GM19239 (cell line): ENCODE results near the gene CLCNKB.
A peak's percentile ranks its signal among the peaks of the same experiment; 100 is the strongest.
"Not testable (repeated sequence)": the region's sequence is repeated elsewhere in the genome, so short reads cannot be mapped to it uniquely, and the experiment has no call there.

ENCODE experiments used
- DNase-seq: peaks from one replicate; pipeline ENCODE4 v3.0.0; 2011; ENCODE audit warnings: low spot score; ENCODE audit not compliant: insufficient read length
- FAIRE-seq: peaks from 2 replicates; lab custom pipeline; 2011; peaks lifted over from hg19 to GRCh38; lab: Jason Lieb, UNC

CLCNKB gene

DNA sequence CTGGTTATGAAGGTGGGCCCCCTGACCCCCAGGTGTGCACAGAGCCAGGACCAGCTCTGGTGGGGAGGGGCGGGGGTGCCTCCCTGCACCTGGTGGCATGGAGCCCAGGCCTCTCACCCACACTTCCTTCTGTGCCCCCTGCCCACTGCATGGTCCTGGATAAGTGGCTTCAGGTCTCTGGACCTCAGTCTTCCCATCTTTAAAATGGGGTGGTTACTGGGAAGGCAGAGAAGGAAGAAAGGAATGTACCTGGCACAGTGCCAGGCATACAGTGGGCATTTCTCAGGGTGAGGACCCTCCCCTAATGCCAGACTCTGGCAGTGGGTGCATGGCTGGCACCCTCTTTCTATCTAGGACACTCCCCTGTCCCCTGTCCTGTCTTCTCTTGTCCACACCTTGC, 14.3 kb upstream of the CLCNKB start:
- FAIRE-seq (no peak), DNase-seq (no peak)

DNA sequence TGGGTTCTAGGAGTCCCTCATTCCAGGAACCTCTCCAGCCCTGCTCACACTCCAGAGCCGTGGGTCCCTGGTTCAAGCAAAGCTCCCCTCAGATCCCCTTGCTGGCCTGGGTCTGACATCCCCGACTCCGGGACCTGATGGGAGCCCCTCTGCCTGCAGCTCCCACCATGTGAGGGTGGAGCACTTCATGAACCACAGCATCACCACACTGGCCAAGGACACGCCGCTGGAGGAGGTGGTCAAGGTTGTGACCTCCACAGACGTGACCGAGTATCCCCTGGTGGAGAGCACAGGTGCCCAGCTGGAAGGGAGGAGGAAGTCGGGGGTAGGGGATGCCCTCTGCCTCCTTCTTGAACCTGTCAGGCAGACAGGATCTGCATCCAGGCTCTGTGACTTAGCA, 12.0 kb upstream of the CLCNKB start:
- DNase-seq (no peak), FAIRE-seq (no peak)

DNA sequence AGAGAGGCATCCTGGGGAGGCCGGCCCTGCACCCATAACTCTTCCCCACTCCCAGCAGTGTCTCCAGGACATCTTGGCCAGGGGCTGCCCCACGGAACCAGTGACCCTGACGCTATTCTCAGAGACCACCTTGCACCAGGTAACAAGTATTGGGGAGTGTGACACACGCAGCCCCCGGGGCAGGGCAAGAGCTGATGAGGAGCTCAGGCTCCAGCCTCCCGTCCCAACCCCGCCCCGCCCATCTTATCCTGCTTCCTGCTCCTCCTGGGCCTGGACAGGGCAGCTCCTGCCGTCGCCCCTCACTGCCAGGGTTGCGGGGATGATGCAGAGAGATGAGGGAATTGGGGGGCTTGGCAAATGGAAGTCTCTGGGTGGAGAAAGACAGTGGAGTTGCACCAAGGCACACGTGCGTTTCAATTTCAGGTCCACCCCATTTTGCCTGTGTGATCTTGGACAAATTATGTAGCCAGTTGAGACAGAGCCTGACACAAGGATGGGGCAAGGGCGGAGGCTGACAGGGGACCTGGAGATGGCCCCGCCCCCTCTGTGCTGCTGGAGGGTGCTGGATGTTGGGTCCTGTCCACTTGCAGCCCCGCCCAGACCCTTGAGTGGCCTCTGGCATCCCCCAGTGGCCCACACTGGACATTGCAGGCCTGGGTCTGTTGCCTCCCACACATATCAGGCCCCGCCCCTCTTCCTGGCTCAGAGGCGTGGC, 11.0 kb upstream of the CLCNKB start:
- FAIRE-seq (peak; percentile 51), DNase-seq (peak; percentile 87)

DNA sequence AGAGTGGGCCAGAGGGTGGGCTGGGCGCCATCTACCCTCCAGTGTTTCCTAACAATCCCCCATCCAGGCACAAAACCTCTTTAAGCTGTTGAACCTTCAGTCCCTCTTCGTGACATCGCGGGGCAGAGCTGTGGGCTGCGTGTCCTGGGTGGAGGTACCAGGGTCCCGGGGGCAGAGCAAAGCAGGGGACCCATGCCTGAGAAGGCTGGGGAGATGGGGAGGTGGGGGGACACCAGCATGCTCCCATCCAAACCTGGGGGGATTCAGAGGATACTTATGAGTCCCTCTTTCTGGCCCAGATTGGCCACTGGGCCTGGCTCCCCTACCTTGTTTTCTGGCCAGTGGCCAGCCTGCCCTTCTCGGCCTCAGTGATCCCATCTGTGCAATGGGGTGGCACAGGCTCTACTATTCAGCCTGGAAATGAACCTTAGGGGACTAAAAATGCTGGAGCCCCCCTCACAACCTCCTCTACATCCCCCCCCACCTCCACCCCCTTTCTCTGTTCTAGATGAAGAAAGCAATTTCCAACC, 10.4 kb upstream of the CLCNKB start:
- not testable (repeated sequence) for DNase-seq, FAIRE-seq

DNA sequence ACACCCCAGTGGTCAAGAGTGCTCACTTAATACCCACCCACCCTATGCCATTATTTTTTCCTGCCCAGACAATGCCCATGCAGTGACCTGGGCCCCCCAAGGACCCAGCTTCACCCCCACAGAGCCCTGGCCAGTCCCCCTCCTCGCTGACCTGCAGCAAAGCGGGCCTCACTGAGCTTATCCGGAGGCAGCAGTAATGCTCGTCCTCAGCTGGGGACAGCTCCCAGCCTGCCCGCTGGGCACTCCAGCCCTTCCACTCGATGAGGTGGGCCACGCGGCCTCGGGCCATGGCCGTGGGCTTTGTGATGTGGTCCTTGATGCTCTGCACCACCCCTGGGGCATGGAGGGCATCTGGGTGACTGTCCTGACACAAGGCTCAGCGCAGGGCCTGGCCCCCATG, 7.1 kb upstream of the CLCNKB start:
- FAIRE-seq, DNase-seq: not testable (repeated sequence)

DNA sequence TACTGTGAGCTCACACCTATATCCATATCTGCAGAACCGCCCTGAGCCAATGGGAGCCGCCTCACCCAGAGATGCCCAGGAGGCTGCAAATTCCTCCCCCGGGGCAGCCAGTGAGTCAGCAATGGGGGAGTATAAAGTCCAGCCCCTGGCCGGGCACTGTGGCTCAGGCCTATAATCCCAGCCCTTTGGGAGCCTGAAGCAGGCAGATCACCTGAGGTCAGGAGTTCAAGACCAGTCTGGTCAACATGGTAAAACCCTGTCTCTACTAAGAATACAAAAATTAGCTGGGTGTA, 5.0 kb upstream of the CLCNKB start:
- FAIRE-seq: no peak
- DNase-seq: no peak

DNA sequence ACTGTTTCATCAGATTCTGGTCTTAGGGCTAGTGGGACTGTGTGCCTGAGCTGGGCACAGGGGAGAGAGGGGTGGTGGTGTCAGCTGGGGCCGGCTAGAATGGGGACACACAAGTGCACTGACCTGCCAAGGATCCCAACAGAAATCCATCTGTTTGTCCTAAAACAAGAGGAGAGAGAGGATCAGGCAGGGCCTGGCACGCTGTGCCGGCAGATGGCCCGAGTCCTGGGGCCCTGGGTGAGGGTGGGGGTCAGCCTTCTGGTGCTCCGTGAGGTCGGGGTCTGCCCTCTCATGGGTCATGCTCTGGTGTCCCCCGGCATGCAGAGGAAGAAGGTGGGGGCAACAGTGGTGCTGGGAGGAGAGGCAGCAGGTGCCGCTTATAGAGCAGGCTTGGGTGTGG, 3.7 kb upstream of the CLCNKB start:
- not testable (repeated sequence) for FAIRE-seq, DNase-seq

DNA sequence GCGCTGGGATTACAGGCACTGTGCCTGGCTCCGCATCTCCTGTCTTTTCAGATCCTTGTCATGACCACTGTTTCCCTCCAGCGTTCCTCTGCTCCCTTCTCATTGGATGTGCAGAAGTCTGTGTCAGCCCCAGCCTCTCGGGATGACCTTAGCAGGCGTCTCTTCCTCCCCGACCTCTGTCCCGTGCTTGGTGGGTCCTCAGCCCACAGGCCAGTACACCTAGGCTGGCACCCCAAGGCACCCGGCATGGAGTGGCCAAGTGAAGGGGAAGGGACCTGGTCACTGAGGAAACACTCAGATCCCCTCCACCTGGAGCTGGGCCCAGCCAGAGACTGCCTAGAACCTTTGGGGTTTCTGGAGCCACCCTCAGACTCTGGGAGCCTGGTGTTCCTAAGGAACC, 2.4 kb upstream of the CLCNKB start:
- FAIRE-seq: no peak

DNA sequence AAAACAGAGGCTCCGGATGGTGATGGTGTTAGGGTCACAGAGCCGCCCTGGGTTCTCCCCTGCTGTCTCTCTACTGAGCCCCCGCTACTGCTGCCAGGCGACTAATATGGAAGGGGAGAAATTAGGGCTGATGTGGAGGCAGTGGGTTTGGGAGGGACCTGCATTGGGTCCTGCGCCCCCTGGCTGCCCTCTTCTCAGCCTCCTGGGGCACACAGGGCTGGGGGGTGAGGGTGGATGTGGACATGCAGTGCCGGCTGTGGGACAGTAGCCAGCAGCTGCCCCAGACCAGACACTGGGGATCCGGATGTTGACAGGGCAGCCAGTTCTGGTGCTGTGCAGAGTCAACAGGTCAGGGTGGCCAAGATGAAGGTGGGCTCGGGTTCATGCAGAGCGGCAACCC, 1.5 kb upstream of the CLCNKB start:
- FAIRE-seq (no peak), DNase-seq (no peak)

More for the DNA sequence above, 2.4 kb upstream of the CLCNKB start:
- no peak for DNase-seq

DNA sequence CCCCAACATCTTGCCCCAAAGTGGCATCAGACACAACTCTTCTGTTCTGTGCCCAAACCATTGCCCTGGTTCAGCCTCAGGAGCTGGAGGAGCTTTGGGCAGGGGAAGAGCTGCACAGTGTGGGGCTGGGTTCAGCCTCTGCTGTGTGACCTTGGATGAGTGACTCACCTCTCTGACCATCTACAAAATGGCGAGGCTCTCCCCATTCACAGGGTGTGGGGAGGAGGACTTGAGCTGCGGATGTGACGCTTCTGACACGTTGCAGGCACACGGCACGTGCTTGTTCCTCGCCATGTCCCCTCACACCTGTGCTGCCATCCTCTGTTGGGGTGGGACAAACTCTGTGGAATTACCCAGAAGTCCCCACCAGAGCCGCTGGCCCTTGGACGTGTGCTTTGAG, 928 bp upstream of the CLCNKB start:
- FAIRE-seq, DNase-seq: not testable (repeated sequence)

DNA sequence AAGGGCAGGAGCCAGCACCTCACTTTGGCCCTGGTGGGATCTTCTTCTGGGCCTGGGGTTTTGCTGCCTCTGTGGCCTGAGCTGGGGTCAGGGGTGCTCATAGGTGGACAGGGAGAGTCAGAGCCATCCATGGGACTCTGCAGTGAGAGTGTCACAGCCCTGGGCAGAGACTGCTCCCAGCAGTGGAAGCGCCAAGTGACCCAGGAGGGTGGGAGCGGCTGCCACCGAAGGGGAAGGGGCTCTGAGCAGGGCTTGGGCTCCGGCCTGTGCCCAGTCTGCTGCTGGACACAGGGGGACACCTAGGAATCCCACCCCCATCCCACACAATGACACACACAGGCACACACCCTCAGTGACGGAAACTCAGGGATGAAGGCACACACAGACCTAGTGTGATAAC, 368 bp downstream of the CLCNKB start:
- DNase-seq (no peak), FAIRE-seq (no peak)

DNA sequence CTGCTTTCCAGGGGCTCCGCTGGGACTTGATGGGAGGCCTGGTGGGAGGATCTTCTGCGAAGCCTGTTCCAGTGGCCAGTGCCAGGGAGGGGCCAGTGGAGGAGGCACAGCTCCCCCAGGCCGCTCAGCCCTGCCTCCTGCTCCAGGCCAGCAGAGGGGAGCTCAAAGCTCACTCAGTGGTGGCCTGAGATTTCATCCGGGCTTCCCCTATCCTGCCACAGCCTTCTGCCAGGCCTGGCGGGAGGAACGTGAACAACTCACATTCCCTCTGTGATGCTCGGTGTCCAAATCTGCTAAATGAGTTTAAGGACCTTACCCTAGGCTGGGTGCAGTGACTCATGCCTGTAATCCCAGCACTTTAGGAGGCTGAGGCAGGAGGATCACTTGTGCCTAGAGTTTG, 3.3 kb downstream of the CLCNKB start:
- no peak for FAIRE-seq
- DNase-seq: no peak

DNA sequence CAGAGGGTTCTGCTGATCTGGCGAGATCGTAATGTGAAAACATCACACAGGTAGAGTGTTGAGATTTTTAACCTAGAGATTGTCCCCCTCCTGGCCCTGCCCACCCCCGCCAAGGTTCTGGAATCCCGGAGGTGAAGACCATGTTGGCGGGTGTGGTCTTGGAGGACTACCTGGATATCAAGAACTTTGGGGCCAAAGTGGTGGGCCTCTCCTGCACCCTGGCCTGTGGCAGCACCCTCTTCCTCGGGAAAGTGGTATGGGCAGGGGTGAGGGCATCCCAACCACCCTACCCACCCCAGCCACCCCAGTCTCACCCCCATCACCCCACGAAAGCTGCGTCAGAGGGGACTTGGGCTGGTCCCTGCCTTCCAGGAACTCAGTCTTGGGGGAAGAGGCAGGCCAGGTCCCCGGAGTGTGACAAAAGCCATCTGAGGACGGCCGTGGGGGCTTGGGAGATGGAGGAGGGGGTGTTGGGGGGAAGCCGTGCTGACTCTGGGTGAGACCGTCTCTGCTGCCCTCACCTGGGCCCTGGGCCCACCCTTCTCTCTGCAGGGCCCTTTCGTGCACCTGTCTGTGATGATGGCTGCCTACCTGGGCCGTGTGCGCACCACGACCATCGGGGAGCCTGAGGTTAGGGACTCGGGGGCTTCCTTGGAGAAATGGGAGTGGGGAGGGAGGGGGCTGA, 4.4 kb downstream of the CLCNKB start:
- FAIRE-seq (no peak), DNase-seq (no peak)

DNA sequence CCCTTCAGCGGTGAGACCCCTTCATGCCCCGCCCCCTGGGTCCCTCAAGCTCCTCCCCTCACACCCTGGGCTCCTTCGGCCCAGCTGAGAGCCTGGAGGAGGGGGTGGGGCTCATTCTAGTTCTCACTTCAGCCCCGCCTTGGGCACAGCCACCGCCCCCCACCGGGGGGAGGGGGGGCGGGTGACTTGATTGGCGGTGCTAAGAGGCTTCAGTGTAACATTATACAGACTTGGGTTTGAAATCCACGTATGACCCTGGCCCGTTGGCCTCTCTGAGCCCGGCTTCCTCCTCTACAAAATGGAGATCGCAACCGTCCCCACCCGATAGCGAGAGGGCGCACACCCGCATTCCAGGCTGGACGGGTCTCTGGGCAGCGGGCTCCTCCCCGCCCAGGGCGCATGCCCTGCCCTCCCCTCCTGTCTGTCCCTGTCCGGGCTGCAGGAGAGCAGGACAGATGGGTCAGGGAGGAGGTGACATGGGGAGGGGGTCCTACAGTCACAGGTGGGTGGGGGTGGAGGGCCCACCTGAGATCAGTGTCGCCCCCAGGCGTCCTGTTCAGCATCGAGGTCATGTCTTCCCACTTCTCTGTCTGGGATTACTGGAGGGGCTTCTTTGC, 5.1 kb downstream of the CLCNKB start:
- FAIRE-seq (no peak), DNase-seq (no peak)

DNA sequence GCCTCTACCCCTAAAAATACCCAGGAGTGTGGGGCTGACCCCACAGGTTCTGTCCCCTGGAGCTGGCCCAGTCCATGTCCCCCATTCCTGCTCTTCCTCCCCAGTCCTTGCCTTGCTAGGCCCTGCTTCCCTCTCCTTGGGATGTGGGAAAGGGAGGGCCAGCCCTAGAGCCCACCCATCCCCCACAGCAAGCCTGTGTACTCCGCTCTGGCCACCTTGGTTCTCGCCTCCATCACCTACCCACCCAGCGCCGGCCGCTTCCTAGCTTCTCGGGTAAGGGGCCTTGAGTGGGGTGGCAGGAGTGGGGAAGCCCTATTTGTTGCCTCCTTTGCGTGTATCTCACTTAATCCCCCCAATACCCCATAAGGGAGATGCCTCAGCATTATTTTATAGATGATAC, 6.7 kb downstream of the CLCNKB start:
- DNase-seq (no peak), FAIRE-seq (no peak)

DNA sequence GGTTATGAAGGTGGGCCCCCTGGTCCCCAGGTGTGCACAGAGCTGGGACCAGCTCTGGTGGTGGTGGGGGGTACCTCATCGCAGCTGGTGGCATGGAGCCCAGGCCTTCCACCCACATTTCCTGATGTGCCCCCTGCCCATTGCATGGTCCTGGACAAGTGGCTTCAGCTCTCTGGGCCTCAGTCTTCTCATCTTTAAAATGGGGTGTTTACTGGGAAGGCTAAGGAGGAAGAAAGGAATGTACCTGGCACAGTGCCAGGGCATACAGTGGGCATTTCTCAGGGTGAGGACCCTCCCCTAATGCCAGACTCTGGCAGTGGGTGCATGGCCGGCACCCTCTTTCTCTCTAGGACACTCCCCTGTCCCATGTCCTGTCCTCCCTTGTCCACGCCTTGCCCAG, 7.5 kb downstream of the CLCNKB start:
- DNase-seq (no peak), FAIRE-seq (no peak)

DNA sequence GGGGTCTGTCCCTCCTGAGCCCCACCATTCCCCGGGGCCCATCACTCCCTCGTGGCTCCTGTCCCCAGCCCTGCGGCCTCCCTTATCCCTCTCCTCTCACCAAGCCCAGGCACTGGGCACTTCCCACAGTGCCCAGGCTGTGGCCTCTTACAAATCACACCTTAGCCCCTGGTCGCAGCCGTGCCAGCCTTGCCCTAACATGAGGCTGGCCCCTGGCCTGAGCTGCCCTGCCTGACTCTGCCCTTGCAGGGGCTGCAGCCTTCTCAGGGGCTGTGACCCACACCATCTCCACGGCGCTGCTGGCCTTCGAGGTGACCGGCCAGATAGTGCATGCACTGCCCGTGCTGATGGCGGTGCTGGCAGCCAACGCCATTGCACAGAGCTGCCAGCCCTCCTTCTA, 8.4 kb downstream of the CLCNKB start:
- FAIRE-seq, DNase-seq: not testable (repeated sequence)

DNA sequence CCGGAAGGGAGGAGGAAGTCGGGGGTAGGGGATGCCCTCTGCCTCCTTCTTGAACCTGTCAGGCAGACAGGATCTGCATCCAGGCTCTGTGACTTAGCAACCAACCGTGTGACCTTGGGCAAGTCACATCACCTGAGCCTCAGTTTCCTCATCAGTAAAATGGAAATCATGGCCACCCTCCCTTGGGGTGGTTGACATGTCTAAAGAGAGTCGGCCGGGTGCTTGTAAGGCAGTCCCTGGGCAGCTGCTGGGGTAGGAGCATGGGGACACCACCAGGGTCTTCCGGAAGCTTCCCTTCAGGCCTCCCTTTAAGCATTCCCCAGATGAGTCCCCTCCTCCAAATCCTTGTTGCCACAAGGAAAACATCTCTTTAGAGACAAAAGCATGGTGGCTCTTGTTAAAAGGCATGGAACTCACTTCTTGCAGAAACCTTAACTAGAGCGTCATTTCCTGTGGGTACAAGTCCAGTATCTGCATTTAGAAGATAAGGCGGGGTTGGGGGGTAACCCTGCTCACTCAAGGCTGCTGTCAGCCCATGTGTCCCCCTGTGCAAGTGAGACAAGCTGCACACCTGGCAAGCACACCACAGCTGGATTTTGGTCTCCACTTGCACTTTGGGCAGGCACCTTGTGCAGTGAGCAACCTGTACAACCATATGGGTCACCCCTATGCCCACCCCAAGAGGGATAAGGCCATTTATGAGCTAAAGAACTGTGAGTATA, 10.4 kb downstream of the CLCNKB start:
- FAIRE-seq (no peak), DNase-seq (no peak)

DNA sequence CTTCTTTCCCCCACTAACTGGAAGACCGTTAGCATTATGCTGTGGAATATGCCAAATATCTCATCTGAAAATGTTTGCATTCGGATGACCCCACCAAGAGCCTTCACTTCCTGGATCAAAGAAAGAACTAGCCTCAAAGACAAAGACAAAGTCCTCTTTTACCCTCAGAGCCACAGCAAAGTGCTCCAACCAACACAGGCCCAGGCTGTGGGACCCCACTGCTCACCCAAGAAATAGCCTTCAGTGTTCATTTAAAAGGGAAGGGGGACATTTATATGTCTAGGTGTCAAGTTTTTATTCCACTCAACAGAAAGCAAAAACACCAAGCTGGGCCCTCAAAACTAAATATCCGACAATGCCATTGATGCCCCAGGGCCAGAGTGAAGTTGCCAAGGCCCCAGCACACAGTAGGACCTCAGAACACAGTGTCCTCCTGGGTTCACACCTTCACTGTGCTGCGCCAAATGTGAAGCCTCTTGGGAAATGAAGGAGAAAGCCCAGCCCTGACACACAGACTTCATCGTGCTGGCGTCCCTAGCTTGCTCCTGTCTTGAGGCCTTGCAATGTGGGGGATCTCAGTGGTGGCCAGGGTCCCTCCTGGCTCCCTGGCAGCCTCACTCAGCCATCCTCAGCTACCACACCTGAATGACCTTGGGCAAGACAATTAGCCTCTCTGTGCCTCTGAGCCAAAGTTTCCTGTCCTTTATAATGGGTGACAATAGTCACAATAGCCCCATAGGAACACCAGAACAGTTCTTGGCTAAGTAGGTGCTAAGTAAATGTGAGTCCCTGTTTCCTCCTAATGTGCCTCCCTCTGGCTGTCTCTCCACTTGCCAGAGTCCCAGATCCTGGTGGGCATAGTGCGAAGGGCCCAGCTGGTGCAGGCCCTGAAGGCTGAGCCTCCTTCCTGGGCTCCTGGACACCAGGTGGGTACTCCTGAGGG, 11.3 kb downstream of the CLCNKB start:
- DNase-seq (no peak), FAIRE-seq (no peak)
